GM21786 (cell line): Measurements from ENCODE around the gene VMAC.
"Not testable (repeated sequence)": the region's sequence is repeated elsewhere in the genome, so short reads cannot be mapped to it uniquely, and the experiment has no call there.

Experiments used
- ATAC-seq: cut with Tn5 transposase; IDR thresholded peaks from one replicate; pipeline ENCODE4 v1.9.1; 2021; ENCODE audit not compliant: unreplicated experiment

VMAC gene

GRCh38 chr19:5904352-5905113 is at the start of gene VMAC:
Gene VMAC, plus strand, starts transcription at chr19:5904872. Its CDS starts 19 bp downstream, at chr19:5904891.
- peak; percentile 78 for ATAC-seq

GRCh38 chr19:5855151-5855550 is 49.5 kb upstream of the VMAC start:
- not testable (repeated sequence) for ATAC-seq

GRCh38 chr19:5857203-5858081 is 47.2 kb upstream of the VMAC start:
- no peak for ATAC-seq

- ATAC-seq, result no peak
These were observed 41.5 kb upstream of the VMAC start for GRCh38 chr19:5863030-5863665.

- ATAC-seq, result no peak
These were observed 40.5 kb upstream of the VMAC start for GRCh38 chr19:5864013-5864720.

GRCh38 chr19:5864725-5865486 is 39.8 kb upstream of the VMAC start:
- no peak for ATAC-seq

- ATAC-seq, result no peak
These were observed 38.9 kb upstream of the VMAC start for GRCh38 chr19:5865772-5866171.

GRCh38 chr19:5867201-5868136 is 37.2 kb upstream of the VMAC start:
- no peak for ATAC-seq

- ATAC-seq, result no peak
These were observed 33.7 kb upstream of the VMAC start for GRCh38 chr19:5870986-5871394.

- ATAC-seq, result no peak
These were observed 31.0 kb upstream of the VMAC start for GRCh38 chr19:5873617-5874199.

GRCh38 chr19:5874496-5874895 is 30.2 kb upstream of the VMAC start:
- ATAC-seq, result not testable (repeated sequence)

GRCh38 chr19:5877427-5877826 is 27.2 kb upstream of the VMAC start:
- ATAC-seq, result no peak

GRCh38 chr19:5877882-5878281 is 26.8 kb upstream of the VMAC start:
- no peak for ATAC-seq

- ATAC-seq, result no peak
These were observed 24.5 kb upstream of the VMAC start for GRCh38 chr19:5880196-5880595.

GRCh38 chr19:5880604-5881078 is 24.0 kb upstream of the VMAC start:
- no peak for ATAC-seq

GRCh38 chr19:5881543-5882299 is 23.0 kb upstream of the VMAC start:
- no peak for ATAC-seq

- no peak for ATAC-seq
These were observed 22.2 kb upstream of the VMAC start for GRCh38 chr19:5882421-5882968.
